Effector memory CD4-positive, alpha-beta T cell (primary cell): ENCODE results near the gene ATRIP.
"Not testable (repeated sequence)": the region's sequence is repeated elsewhere in the genome, so short reads cannot be mapped to it uniquely, and the experiment has no call there.

Experiments
- DNase-seq, 3 donors: peaks; one replicate each; pipeline ENCODE4 v3.0.0-alpha.2; 2020
- H3K27ac ChIP-seq: 2 replicates; pipeline ENCODE4 v1.7.0; 2013; ENCODE audit warnings: mild to moderate bottlenecking, low read length, moderate library complexity; ENCODE audit not compliant: insufficient read depth, poor library complexity, severe bottlenecking
- H3K27me3 ChIP-seq: replicated peaks from 2 replicates; pipeline ENCODE4 v1.7.0; 2013; ENCODE audit warnings: mild to moderate bottlenecking, low read length; ENCODE audit not compliant: insufficient read depth, control insufficient read depth, poor library complexity, severe bottlenecking
- H3K36me3 ChIP-seq: 2 replicates; pipeline ENCODE4 v1.7.0; 2013; ENCODE audit warnings: mild to moderate bottlenecking, low read length, moderate library complexity; ENCODE audit not compliant: control insufficient read depth, insufficient read depth
- H3K4me1 ChIP-seq: 2 replicates; pipeline ENCODE4 v1.7.0; 2013; ENCODE audit warnings: low read length, mild to moderate bottlenecking; ENCODE audit not compliant: control insufficient read depth, insufficient read depth, poor library complexity, severe bottlenecking
- H3K4me3 ChIP-seq: 2 replicates; pipeline ENCODE4 v1.7.0; 2013; ENCODE audit warnings: low read length, low read depth, mild to moderate bottlenecking; ENCODE audit not compliant: insufficient read depth, poor library complexity, severe bottlenecking
- H3K9me3 ChIP-seq: 2 replicates; pipeline ENCODE4 v1.7.0; 2013; ENCODE audit warnings: mild to moderate bottlenecking, low read length, moderate library complexity; ENCODE audit not compliant: control insufficient read depth

ATRIP gene

GRCh38 chr3:48476426-48477053 is 30.0 kb downstream of the ATRIP start:
- DNase-seq, result no peak
- Histone ChIP-seq H3K36me3 (no peaks in the 10 kb centered on the region), H3K4me3 (no peak overlapping the region), H3K9me3 (no peaks in the 10 kb centered on the region), H3K4me1 (peaks cover 49% of the 10 kb centered on the region), H3K27ac (no peak overlapping the region), H3K27me3 (no peaks in the 10 kb centered on the region)

- Histone ChIP-seq H3K4me1 (peaks cover 37% of the 10 kb centered on the region), H3K27ac (peak overlapping the region; percentile 75), H3K9me3 (no peaks in the 10 kb centered on the region), H3K27me3 (no peaks in the 10 kb centered on the region), H3K36me3 (no peaks in the 10 kb centered on the region), H3K4me3 (peak overlapping the region; percentile 29)
- DNase-seq, result no peak
Measured at GRCh38 chr3:48477959-48478520, 31.5 kb downstream of the ATRIP start.

GRCh38 chr3:48478626-48479555 is 32.4 kb downstream of the ATRIP start:
- Histone ChIP-seq H3K4me1 (peaks cover 32% of the 10 kb centered on the region), H3K9me3 (no peaks in the 10 kb centered on the region), H3K27ac (peak overlapping the region; percentile 75), H3K4me3 (peak overlapping the region; percentile 29), H3K27me3 (no peaks in the 10 kb centered on the region), H3K36me3 (no peaks in the 10 kb centered on the region)
- peak; percentile 41 to 54 (median 48) for DNase-seq

GRCh38 chr3:48480891-48481290 is 34.4 kb downstream of the ATRIP start:
- not testable (repeated sequence) for H3K27ac ChIP-seq, DNase-seq, H3K27me3 ChIP-seq, H3K4me3 ChIP-seq, H3K9me3 ChIP-seq, H3K36me3 ChIP-seq
- peaks cover 27% of the 10 kb centered on the region for H3K4me1 ChIP-seq

GRCh38 chr3:48482822-48483221 is 36.3 kb downstream of the ATRIP start:
- H3K9me3 ChIP-seq, H3K27me3 ChIP-seq, H3K36me3 ChIP-seq, DNase-seq, H3K27ac ChIP-seq, H3K4me3 ChIP-seq: not testable (repeated sequence)
- H3K4me1 ChIP-seq, result peaks cover 14% of the 10 kb centered on the region

GRCh38 chr3:48486952-48487351 is 40.4 kb downstream of the ATRIP start:
- H3K27me3 ChIP-seq, result no peaks in the 10 kb centered on the region
- DNase-seq, result no peak
- no peak overlapping the region for H3K27ac ChIP-seq
- H3K9me3 ChIP-seq, result no peaks in the 10 kb centered on the region
- no peaks in the 10 kb centered on the region for H3K36me3 ChIP-seq
- no peak overlapping the region for H3K4me3 ChIP-seq
- H3K4me1 ChIP-seq, result no peaks in the 10 kb centered on the region

GRCh38 chr3:48492461-48493202 is 46.1 kb downstream of the ATRIP start:
- H3K27ac ChIP-seq, result no peak overlapping the region
- no peak for DNase-seq
- H3K36me3 ChIP-seq, result no peaks in the 10 kb centered on the region
- H3K27me3 ChIP-seq, result no peaks in the 10 kb centered on the region
- H3K4me1 ChIP-seq, result no peaks in the 10 kb centered on the region
- H3K4me3 ChIP-seq, result no peak overlapping the region
- no peaks in the 10 kb centered on the region for H3K9me3 ChIP-seq

- no peak overlapping the region for H3K4me3 ChIP-seq
- H3K36me3 ChIP-seq, result no peaks in the 10 kb centered on the region
- no peak overlapping the region for H3K27ac ChIP-seq
- no peak for DNase-seq
- H3K9me3 ChIP-seq, result no peaks in the 10 kb centered on the region
- no peaks in the 10 kb centered on the region for H3K4me1 ChIP-seq
- no peaks in the 10 kb centered on the region for H3K27me3 ChIP-seq
Measured at GRCh38 chr3:48493203-48493501, 46.6 kb downstream of the ATRIP start.

GRCh38 chr3:48500656-48501055 is 54.1 kb downstream of the ATRIP start:
- peaks cover 28% of the 10 kb centered on the region for H3K4me1 ChIP-seq
- H3K36me3 ChIP-seq, result peaks cover 3% of the 10 kb centered on the region
- H3K4me3 ChIP-seq, result no peak overlapping the region
- H3K9me3 ChIP-seq, result no peaks in the 10 kb centered on the region
- no peaks in the 10 kb centered on the region for H3K27me3 ChIP-seq
- no peak for DNase-seq
- H3K27ac ChIP-seq, result no peak overlapping the region
